ENCODE measurements around the gene TBCCD1. TPM values are rescaled to one million over a fixed set of nuclear protein-coding genes. Genes with fewer than 3 reads are reported as not detected.

The TBCCD1 gene
- polyA plus RNA-seq, 1 donor from 2014 or later: 13.4 TPM

- TF ChIP-seq SMC3 (conservative IDR thresholded peaks at IDR 0.05; ENCODE audit: poor library complexity) (no peak), MXI1 (conservative IDR thresholded peaks at IDR 0.05; ENCODE audit: poor library complexity, severe bottlenecking) (no peak), TAF1 (IDR thresholded peaks at IDR 0.05; ENCODE audit: low read depth) (no peak), CTCF (IDR thresholded peaks at IDR 0.05; ENCODE audit: poor library complexity, severe bottlenecking) (no peak), EP300 (conservative IDR thresholded peaks at IDR 0.05; ENCODE audit: poor library complexity, severe bottlenecking) (no peak), RAD21 (conservative IDR thresholded peaks at IDR 0.05) (no peak), EZH2 (IDR thresholded peaks at IDR 0.05; ENCODE audit: borderline replicate concordance, insufficient read depth, low read length, poor library complexity, severe bottlenecking) (no peak), POLR2AphosphoS5 (IDR thresholded peaks at IDR 0.05) (no peak)
- no peak overlapping the region for H3K9ac ChIP-seq (ENCODE audit: low read length)
- no peaks in the 10 kb centered on the region for H3K36me3 ChIP-seq (ENCODE audit: insufficient read depth, low read length)
- H2AFZ ChIP-seq (ENCODE audit: low read depth, low read length): no peak overlapping the region
- no peaks in the 10 kb centered on the region for H3K9me3 ChIP-seq (ENCODE audit: low read length)
- no peaks in the 10 kb centered on the region for H3F3A ChIP-seq (ENCODE audit: insufficient read depth, low read length, poor library complexity, severe bottlenecking)
- H4K20me1 ChIP-seq (ENCODE audit: insufficient read depth): no peaks in the 10 kb centered on the region
- H3K4me2 ChIP-seq (ENCODE audit: low read length): no peak overlapping the region
- no peaks in the 10 kb centered on the region for H3K79me2 ChIP-seq (replicated peaks; ENCODE audit: insufficient read depth, low read length)
- no peak overlapping the region for H3K4me3 ChIP-seq (ENCODE audit: low read length)
- H3K9me2 ChIP-seq (ENCODE audit: insufficient read depth, low read length): no peaks in the 10 kb centered on the region
- no peaks in the 10 kb centered on the region for H3K27me3 ChIP-seq (ENCODE audit: insufficient read depth, low read depth, low read length)
- no peak overlapping the region for H3K27ac ChIP-seq (ENCODE audit: low read length)
Observed at GRCh38 chr3:186609247-186609868, 42.2 kb upstream of the TBCCD1 start.

DNA sequence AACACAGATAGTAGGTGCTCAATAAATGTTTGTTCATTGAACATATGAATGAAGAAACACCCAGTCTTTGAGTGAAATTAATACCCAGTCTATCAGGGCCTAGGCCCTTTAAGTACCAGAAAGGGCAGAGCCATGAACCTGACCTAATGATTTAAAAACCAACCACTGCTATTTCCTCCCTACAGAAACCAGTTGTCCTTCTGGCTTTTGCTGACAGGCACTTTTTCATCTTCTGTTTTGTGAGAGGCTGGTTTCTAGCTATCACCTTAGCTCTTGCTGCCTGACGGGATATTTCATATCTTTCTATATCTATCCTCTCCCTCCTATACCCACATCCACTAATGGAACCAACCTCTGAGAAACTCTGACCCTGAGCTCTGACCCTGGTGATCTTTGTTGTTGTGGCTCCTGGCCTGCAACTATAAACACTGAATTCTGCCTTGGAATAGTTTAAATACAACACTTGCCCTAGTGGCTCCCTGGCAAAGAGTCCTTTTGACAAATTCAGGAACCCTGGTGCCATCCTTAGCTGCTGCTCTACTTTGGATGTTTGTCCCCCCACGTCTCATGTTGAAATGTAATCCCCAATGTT lies 41.6 kb upstream of the TBCCD1 start:
- TF ChIP-seq SMC3 (conservative IDR thresholded peaks at IDR 0.05; ENCODE audit: poor library complexity) (no peak), CTCF (IDR thresholded peaks at IDR 0.05; ENCODE audit: poor library complexity, severe bottlenecking) (no peak), TAF1 (IDR thresholded peaks at IDR 0.05; ENCODE audit: low read depth) (no peak), POLR2AphosphoS5 (IDR thresholded peaks at IDR 0.05) (no peak), MXI1 (conservative IDR thresholded peaks at IDR 0.05; ENCODE audit: poor library complexity, severe bottlenecking) (no peak)
- TF ChIP-seq, protein P1, sequence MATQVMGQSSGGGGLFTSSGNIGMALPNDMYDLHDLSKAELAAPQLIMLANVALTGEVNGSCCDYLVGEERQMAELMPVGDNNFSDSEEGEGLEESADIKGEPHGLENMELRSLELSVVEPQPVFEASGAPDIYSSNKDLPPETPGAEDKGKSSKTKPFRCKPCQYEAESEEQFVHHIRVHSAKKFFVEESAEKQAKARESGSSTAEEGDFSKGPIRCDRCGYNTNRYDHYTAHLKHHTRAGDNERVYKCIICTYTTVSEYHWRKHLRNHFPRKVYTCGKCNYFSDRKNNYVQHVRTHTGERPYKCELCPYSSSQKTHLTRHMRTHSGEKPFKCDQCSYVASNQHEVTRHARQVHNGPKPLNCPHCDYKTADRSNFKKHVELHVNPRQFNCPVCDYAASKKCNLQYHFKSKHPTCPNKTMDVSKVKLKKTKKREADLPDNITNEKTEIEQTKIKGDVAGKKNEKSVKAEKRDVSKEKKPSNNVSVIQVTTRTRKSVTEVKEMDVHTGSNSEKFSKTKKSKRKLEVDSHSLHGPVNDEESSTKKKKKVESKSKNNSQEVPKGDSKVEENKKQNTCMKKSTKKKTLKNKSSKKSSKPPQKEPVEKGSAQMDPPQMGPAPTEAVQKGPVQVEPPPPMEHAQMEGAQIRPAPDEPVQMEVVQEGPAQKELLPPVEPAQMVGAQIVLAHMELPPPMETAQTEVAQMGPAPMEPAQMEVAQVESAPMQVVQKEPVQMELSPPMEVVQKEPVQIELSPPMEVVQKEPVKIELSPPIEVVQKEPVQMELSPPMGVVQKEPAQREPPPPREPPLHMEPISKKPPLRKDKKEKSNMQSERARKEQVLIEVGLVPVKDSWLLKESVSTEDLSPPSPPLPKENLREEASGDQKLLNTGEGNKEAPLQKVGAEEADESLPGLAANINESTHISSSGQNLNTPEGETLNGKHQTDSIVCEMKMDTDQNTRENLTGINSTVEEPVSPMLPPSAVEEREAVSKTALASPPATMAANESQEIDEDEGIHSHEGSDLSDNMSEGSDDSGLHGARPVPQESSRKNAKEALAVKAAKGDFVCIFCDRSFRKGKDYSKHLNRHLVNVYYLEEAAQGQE (IDR thresholded peaks at IDR 0.05; ENCODE audit: borderline replicate concordance): no peak
- no peak overlapping the region for H3K27ac ChIP-seq (ENCODE audit: low read length)
- no peak overlapping the region for H3K4me2 ChIP-seq (ENCODE audit: low read length)
- H3K9me2 ChIP-seq (ENCODE audit: insufficient read depth, low read length): no peaks in the 10 kb centered on the region
- no peaks in the 10 kb centered on the region for H3F3A ChIP-seq (ENCODE audit: insufficient read depth, low read length, poor library complexity, severe bottlenecking)
- H4K20me1 ChIP-seq (ENCODE audit: insufficient read depth): no peaks in the 10 kb centered on the region
- H3K9me3 ChIP-seq (ENCODE audit: low read length): no peaks in the 10 kb centered on the region
- no peak overlapping the region for H3K4me3 ChIP-seq (ENCODE audit: low read length)
- H3K27me3 ChIP-seq (ENCODE audit: insufficient read depth, low read depth, low read length): no peaks in the 10 kb centered on the region
- H2AFZ ChIP-seq (ENCODE audit: low read depth, low read length): no peak overlapping the region
- no peaks in the 10 kb centered on the region for H3K36me3 ChIP-seq (ENCODE audit: insufficient read depth, low read length)
- H3K79me2 ChIP-seq (replicated peaks; ENCODE audit: insufficient read depth, low read length): no peaks in the 10 kb centered on the region
- no peak overlapping the region for H3K9ac ChIP-seq (ENCODE audit: low read length)

Measured in neural cell (in vitro differentiated cells).